C4-2B (cell line): ENCODE results near the gene STX18.

Experiments
- ZFX ChIP-seq: fragments of 450-650 bp; IDR thresholded peaks from 2 replicates; pipeline ENCODE4 v1.6.1; 2017
- TF ChIP-seq, protein P1 (sequence below): fragments of 450-650 bp; conservative IDR thresholded peaks from 2 replicates; pipeline ENCODE4 v1.5.1; 2017; ENCODE audit warnings: mild to moderate bottlenecking

DNA sequence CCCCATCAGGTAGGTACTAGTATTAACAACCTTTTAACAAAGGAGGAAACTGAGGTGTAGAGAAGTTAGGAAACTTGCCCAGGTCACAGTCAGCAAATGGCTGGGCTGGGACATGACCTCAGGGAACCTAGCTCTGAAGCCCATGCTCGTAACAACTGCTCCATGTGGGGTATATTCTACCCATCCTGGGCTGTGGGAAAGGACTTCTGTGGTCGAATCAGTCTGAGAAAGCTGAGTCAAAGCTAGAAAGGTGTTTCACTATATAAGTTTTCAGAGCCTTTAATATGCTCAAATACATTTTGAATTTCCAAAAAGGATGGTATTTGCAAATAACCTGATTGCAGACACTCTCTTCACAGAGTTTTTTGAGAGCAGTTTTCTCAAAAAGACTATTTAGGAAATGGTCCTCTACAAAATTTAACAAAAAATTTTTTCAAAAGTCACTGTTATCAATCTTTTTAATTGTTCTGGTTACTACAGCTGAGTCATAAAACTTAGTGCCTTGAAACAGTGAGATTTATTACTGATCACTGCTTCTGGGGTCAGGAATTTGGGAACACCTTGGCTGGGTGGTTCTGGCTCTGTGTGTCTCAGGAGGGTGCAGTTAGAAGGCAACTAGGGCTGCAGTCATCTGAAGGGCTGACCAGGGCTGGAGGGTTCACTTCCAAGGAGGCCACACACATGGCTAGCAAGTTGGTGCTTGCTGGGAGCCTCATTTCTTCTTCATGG lies 101.4 kb downstream of the STX18 start:
- TF ChIP-seq, protein P1, sequence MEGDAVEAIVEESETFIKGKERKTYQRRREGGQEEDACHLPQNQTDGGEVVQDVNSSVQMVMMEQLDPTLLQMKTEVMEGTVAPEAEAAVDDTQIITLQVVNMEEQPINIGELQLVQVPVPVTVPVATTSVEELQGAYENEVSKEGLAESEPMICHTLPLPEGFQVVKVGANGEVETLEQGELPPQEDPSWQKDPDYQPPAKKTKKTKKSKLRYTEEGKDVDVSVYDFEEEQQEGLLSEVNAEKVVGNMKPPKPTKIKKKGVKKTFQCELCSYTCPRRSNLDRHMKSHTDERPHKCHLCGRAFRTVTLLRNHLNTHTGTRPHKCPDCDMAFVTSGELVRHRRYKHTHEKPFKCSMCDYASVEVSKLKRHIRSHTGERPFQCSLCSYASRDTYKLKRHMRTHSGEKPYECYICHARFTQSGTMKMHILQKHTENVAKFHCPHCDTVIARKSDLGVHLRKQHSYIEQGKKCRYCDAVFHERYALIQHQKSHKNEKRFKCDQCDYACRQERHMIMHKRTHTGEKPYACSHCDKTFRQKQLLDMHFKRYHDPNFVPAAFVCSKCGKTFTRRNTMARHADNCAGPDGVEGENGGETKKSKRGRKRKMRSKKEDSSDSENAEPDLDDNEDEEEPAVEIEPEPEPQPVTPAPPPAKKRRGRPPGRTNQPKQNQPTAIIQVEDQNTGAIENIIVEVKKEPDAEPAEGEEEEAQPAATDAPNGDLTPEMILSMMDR: no peak
- TF ChIP-seq ZFX: no peak
